ENCODE results near the gene PLEKHG5.

PLEKHG5 gene

GRCh38 chr1:6473156-6473555 is 18.3 kb downstream of the PLEKHG5 start:
- no peak overlapping the region for H3K4me3 ChIP-seq (replicated peaks; ENCODE audit: low read depth, low read length)
- TF ChIP-seq, protein P1, sequence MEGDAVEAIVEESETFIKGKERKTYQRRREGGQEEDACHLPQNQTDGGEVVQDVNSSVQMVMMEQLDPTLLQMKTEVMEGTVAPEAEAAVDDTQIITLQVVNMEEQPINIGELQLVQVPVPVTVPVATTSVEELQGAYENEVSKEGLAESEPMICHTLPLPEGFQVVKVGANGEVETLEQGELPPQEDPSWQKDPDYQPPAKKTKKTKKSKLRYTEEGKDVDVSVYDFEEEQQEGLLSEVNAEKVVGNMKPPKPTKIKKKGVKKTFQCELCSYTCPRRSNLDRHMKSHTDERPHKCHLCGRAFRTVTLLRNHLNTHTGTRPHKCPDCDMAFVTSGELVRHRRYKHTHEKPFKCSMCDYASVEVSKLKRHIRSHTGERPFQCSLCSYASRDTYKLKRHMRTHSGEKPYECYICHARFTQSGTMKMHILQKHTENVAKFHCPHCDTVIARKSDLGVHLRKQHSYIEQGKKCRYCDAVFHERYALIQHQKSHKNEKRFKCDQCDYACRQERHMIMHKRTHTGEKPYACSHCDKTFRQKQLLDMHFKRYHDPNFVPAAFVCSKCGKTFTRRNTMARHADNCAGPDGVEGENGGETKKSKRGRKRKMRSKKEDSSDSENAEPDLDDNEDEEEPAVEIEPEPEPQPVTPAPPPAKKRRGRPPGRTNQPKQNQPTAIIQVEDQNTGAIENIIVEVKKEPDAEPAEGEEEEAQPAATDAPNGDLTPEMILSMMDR (IDR thresholded peaks at IDR 0.05; ENCODE audit: insufficient read depth, low read length, poor library complexity, severe bottlenecking), result no peak
- no peak for DNase-seq (ENCODE audit: extremely low read depth, insufficient read length)
- H3K36me3 ChIP-seq (ENCODE audit: control insufficient read depth, insufficient read depth, low read length), result no peaks in the 10 kb centered on the region
- no peaks in the 10 kb centered on the region for H3K27me3 ChIP-seq (replicated peaks; ENCODE audit: control insufficient read depth, insufficient read depth, low read length)

GRCh38 chr1:6472391-6472790 is 19.1 kb downstream of the PLEKHG5 start:
- H3K4me3 ChIP-seq (replicated peaks; ENCODE audit: low read depth, low read length), result no peak overlapping the region
- DNase-seq (ENCODE audit: extremely low read depth, insufficient read length), result no peak
- TF ChIP-seq, protein P1 (IDR thresholded peaks at IDR 0.05; ENCODE audit: insufficient read depth, low read length, poor library complexity, severe bottlenecking), result peak; percentile 53
- H3K36me3 ChIP-seq (ENCODE audit: control insufficient read depth, insufficient read depth, low read length), result no peaks in the 10 kb centered on the region
- H3K27me3 ChIP-seq (replicated peaks; ENCODE audit: control insufficient read depth, insufficient read depth, low read length), result no peaks in the 10 kb centered on the region

DNA sequence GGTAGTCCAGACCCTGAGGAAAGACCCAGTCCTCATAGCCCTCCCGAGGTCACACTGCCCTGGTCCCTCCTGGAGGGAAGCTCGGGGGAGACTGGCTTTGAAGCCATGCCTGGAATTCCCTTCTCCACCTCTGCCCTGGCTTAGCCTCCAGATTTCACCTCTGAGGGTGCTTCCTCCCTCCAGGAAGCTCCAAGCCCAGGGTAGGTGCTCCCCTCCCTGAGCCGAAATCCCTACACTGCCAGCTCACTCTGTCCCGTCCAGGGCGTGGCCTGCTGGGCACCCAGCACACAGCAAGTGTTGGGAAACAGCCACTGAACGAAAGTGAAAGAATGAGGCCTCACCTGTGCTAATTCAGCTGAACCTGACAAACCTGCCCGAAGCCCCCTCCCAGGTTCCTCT is 19.5 kb downstream of the PLEKHG5 start:
- Histone ChIP-seq H3K36me3 (ENCODE audit: control insufficient read depth, insufficient read depth, low read length) (no peaks in the 10 kb centered on the region), H3K27me3 (replicated peaks; ENCODE audit: control insufficient read depth, insufficient read depth, low read length) (no peaks in the 10 kb centered on the region), H3K4me3 (replicated peaks; ENCODE audit: low read depth, low read length) (no peak overlapping the region)
- no peak for DNase-seq (ENCODE audit: extremely low read depth, insufficient read length)
- TF ChIP-seq, protein P1 (IDR thresholded peaks at IDR 0.05; ENCODE audit: insufficient read depth, low read length, poor library complexity, severe bottlenecking), result no peak

DNA sequence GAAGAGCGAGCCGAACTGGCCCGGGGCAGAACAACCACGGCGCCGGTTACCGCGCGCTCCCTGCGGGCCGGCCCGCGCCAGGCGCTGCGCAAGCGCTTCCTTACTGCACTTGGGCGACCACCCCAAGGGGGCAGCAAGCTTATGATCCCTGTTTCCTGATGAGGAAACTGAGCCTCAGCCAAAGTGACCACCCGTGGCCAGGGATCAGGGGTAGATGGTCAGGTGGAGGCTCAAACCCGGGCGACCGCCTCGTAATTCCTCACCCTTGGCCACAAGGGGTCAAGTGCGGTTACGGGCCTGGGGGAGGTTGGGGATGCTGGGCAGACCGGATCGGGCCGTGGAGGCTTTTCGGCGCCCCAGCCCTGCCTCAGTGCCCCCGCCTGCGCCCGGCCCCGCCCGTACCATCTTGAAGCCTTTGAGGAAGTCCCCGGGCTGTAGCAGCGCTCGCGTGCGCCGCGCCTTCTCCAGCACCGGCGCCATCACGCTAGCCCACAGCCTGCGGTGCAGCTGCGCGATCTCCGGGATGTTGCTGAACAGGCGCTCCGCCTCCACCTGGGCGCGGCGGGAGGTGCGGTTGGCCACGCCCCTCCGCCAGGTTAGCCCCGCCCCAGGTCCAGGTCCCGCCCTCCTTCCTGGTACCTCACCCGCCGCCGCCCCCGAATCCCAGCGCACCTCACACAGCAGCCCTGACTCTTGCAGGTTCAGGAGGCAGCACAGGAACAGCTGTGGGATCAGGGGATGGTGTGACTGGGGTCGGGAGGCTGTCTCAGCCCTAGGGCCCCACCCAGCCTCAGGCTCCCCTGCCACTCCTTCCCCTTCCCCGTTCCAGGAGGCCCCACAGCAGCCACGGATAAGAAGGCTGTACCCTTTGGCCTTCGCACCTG is 20.1 kb downstream of the PLEKHG5 start:
- Histone ChIP-seq H3K36me3 (ENCODE audit: control insufficient read depth, insufficient read depth, low read length) (no peaks in the 10 kb centered on the region), H3K27me3 (replicated peaks; ENCODE audit: control insufficient read depth, insufficient read depth, low read length) (no peaks in the 10 kb centered on the region), H3K4me3 (replicated peaks; ENCODE audit: low read depth, low read length) (no peak overlapping the region)
- TF ChIP-seq, protein P1 (IDR thresholded peaks at IDR 0.05; ENCODE audit: insufficient read depth, low read length, poor library complexity, severe bottlenecking), result no peak
- DNase-seq (ENCODE audit: extremely low read depth, insufficient read length), result no peak

DNA sequence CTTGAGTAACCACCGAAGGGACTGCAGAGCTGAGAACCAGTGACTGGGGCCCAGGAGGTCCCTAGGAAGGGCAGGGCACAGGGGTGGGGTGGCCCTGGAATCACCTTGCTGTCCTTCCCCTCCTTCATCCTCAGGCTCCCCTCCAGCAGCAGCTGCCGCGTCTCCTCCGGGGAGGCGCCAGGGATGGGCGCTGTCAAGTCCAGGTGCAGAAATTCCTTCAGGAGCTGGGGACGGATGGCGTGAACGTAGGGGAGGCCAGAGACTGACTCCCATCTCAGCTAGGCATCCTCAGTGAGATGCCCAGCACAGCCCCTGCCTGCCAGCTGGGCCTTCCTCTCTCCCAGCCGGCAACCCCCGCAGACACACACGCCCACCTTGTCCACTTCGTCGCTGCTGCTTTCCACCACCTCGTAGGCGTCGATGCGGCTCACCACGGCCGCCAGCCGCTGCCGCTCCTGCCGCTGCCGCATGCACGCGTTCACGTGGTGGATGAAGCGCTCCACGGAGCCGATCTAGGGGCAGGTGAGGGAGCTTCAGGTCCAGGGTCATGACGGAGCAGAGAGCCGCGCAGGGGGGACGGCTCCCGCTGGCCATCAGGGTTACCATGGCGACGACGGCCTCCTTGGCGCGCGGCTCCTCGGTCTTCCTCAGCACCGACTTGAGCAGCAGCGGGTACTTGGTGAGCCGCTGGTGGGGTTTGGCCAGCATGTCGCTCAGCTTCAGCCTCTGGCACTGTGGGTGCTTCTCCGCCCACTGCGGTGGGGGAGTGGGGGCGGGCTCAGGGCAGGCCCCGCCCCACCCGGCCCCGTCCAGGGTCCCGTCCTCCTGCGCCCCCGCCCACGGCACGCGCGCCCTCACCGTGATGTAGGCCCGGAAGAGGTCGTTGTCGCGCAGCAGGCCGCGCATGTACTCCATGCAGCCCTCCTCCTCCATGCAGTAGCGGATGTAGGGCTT is 21.1 kb downstream of the PLEKHG5 start:
- H3K36me3 ChIP-seq (ENCODE audit: control insufficient read depth, insufficient read depth, low read length), result no peaks in the 10 kb centered on the region
- no peak overlapping the region for H3K4me3 ChIP-seq (replicated peaks; ENCODE audit: low read depth, low read length)
- no peaks in the 10 kb centered on the region for H3K27me3 ChIP-seq (replicated peaks; ENCODE audit: control insufficient read depth, insufficient read depth, low read length)
- no peak for DNase-seq (ENCODE audit: extremely low read depth, insufficient read length)
- TF ChIP-seq, protein P1 (IDR thresholded peaks at IDR 0.05; ENCODE audit: insufficient read depth, low read length, poor library complexity, severe bottlenecking), result no peak

Measured in GM06990 (cell line).